ENCODE data around the gene VPS26C. TPM values are rescaled to one million over a fixed set of nuclear protein-coding genes. Genes with fewer than 3 reads are reported as not detected.

VPS26C gene
- total and polyA plus RNA-seq, 2 of the 13 experiments (the other 11 are each of a cell fraction or from before 2014, with no cell fraction given), result 30.3 to 39.7 TPM

DNA sequence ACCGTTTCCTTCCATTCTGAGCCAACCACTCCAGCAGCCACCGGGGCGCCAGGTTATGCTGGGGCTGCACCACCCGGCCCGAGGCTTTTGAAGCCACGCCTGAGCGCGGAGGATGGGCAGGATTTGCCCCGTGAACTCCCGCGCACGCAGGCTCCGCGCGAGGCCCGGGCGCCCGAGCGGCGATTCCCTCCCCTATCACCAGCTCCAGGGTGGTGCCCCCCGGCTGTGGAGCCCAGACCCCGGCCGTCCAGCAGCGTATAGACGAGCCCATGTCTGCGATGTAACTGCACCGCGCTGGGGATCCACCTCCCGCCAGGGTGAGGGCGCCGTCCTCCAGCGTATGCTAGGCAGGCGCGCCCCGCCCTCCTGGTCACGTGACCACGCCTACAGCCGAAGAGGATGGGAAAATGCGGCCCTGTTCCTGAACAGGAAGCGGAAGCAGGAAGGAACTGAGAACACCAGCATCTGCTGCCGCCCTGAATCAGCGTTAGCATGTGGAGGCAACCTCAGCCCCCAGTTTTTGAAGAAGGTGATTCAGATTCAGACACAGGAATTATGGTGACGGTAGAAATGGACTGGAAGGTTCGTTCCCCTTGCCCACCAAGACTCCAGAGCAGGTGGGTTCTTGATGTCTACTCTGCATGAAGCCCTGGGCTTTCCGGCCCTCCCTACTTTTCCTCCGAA lies 46.0 kb downstream of the VPS26C start (continued):
- TF ChIP-seq, protein P1, sequence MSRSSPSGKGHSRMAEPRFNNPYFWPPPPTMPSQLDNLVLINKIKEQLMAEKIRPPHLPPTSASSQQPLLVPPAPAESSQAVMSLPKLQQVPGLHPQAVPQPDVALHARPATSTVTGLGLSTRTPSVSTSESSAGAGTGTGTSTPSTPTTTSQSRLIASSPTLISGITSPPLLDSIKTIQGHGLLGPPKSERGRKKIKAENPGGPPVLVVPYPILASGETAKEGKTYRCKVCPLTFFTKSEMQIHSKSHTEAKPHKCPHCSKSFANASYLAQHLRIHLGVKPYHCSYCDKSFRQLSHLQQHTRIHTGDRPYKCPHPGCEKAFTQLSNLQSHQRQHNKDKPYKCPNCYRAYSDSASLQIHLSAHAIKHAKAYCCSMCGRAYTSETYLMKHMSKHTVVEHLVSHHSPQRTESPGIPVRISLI (CRISPR knock-in tag; IDR thresholded peaks at IDR 0.05; ENCODE audit: borderline replicate concordance), result no peak; the same call in 1 of the 2 replicates
- 0 out of 2 replicates have a peak, but pooled peaks have one; percentile 63 for TF ChIP-seq ZSCAN9 (CRISPR knock-in tag; IDR thresholded peaks at IDR 0.05; ENCODE audit: borderline replicate concordance)
- TF ChIP-seq, protein P2, sequence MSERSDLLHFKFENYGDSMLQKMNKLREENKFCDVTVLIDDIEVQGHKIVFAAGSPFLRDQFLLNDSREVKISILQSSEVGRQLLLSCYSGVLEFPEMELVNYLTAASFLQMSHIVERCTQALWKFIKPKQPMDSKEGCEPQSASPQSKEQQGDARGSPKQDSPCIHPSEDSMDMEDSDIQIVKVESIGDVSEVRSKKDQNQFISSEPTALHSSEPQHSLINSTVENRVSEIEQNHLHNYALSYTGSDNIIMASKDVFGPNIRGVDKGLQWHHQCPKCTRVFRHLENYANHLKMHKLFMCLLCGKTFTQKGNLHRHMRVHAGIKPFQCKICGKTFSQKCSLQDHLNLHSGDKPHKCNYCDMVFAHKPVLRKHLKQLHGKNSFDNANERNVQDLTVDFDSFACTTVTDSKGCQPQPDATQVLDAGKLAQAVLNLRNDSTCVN (CRISPR knock-in tag; IDR thresholded peaks at IDR 0.05; ENCODE audit: borderline replicate concordance), result peak; percentile 63; the same call in 1 of the 2 replicates
- peak; percentile 97 for TF ChIP-seq KDM5B (CRISPR knock-in tag; IDR thresholded peaks at IDR 0.05; ENCODE audit: borderline replicate concordance)
- TF ChIP-seq ZEB1 (IDR thresholded peaks at IDR 0.05; ENCODE audit: insufficient replicate concordance, low read depth), result no peak
- TF ChIP-seq, protein P3, sequence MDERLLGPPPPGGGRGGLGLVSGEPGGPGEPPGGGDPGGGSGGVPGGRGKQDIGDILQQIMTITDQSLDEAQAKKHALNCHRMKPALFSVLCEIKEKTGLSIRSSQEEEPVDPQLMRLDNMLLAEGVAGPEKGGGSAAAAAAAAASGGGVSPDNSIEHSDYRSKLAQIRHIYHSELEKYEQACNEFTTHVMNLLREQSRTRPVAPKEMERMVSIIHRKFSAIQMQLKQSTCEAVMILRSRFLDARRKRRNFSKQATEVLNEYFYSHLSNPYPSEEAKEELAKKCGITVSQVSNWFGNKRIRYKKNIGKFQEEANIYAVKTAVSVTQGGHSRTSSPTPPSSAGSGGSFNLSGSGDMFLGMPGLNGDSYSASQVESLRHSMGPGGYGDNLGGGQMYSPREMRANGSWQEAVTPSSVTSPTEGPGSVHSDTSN (CRISPR knock-in tag; IDR thresholded peaks at IDR 0.05), result no peak
- no peak; the same call in 1 of the 2 replicates for TF ChIP-seq RFXAP (CRISPR knock-in tag; IDR thresholded peaks at IDR 0.05; ENCODE audit: borderline replicate concordance)
- no peak for TF ChIP-seq SETDB1 (CRISPR knock-in tag; IDR thresholded peaks at IDR 0.05; ENCODE audit: borderline replicate concordance)
- TF ChIP-seq, protein P4, sequence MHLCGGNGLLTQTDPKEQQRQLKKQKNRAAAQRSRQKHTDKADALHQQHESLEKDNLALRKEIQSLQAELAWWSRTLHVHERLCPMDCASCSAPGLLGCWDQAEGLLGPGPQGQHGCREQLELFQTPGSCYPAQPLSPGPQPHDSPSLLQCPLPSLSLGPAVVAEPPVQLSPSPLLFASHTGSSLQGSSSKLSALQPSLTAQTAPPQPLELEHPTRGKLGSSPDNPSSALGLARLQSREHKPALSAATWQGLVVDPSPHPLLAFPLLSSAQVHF (CRISPR knock-in tag; IDR thresholded peaks at IDR 0.05), result no peak; the same call in 1 of the 2 replicates
- peak; percentile 48 for TF ChIP-seq RXRB (CRISPR knock-in tag; IDR thresholded peaks at IDR 0.05; ENCODE audit: borderline replicate concordance)
- TF ChIP-seq, protein P5, sequence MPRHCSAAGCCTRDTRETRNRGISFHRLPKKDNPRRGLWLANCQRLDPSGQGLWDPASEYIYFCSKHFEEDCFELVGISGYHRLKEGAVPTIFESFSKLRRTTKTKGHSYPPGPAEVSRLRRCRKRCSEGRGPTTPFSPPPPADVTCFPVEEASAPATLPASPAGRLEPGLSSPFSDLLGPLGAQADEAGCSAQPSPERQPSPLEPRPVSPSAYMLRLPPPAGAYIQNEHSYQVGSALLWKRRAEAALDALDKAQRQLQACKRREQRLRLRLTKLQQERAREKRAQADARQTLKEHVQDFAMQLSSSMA (CRISPR knock-in tag; IDR thresholded peaks at IDR 0.05), result peak; percentile 78; the same call in 1 of the 2 replicates
- TF ChIP-seq, protein P6, sequence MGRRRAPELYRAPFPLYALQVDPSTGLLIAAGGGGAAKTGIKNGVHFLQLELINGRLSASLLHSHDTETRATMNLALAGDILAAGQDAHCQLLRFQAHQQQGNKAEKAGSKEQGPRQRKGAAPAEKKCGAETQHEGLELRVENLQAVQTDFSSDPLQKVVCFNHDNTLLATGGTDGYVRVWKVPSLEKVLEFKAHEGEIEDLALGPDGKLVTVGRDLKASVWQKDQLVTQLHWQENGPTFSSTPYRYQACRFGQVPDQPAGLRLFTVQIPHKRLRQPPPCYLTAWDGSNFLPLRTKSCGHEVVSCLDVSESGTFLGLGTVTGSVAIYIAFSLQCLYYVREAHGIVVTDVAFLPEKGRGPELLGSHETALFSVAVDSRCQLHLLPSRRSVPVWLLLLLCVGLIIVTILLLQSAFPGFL (CRISPR knock-in tag; IDR thresholded peaks at IDR 0.05), result 0 out of 2 replicates have a peak, but pooled peaks have one; percentile 58
- TF ChIP-seq KLF13 (CRISPR knock-in tag; IDR thresholded peaks at IDR 0.05), result no peak
- TF ChIP-seq MED8 (CRISPR knock-in tag; IDR thresholded peaks at IDR 0.05; ENCODE audit: insufficient replicate concordance), result peak; percentile 86
- TF ChIP-seq, protein P7, sequence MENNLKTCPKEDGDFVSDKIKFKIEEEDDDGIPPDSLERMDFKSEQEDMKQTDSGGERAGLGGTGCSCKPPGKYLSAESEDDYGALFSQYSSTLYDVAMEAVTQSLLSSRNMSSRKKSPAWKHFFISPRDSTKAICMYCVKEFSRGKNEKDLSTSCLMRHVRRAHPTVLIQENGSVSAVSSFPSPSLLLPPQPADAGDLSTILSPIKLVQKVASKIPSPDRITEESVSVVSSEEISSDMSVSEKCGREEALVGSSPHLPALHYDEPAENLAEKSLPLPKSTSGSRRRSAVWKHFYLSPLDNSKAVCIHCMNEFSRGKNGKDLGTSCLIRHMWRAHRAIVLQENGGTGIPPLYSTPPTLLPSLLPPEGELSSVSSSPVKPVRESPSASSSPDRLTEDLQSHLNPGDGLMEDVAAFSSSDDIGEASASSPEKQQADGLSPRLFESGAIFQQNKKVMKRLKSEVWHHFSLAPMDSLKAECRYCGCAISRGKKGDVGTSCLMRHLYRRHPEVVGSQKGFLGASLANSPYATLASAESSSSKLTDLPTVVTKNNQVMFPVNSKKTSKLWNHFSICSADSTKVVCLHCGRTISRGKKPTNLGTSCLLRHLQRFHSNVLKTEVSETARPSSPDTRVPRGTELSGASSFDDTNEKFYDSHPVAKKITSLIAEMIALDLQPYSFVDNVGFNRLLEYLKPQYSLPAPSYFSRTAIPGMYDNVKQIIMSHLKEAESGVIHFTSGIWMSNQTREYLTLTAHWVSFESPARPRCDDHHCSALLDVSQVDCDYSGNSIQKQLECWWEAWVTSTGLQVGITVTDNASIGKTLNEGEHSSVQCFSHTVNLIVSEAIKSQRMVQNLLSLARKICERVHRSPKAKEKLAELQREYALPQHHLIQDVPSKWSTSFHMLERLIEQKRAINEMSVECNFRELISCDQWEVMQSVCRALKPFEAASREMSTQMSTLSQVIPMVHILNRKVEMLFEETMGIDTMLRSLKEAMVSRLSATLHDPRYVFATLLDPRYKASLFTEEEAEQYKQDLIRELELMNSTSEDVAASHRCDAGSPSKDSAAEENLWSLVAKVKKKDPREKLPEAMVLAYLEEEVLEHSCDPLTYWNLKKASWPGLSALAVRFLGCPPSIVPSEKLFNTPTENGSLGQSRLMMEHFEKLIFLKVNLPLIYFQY (CRISPR knock-in tag; IDR thresholded peaks at IDR 0.05; ENCODE audit: borderline replicate concordance), result no peak
- peak; percentile 95 for TF ChIP-seq KDM3A (CRISPR knock-in tag; IDR thresholded peaks at IDR 0.05; ENCODE audit: low read depth)
- TF ChIP-seq, protein P8, sequence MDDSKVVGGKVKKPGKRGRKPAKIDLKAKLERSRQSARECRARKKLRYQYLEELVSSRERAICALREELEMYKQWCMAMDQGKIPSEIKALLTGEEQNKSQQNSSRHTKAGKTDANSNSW (CRISPR knock-in tag; IDR thresholded peaks at IDR 0.05; ENCODE audit: borderline replicate concordance), result peak; percentile 79; the same call in 1 of the 2 replicates
- no peak for TF ChIP-seq RCOR2 (CRISPR knock-in tag; IDR thresholded peaks at IDR 0.05)

Data from HepG2 (cell line).